HG03565 (cell line): ENCODE measurements around the gene COL23A1.

ENCODE experiments used
- ATAC-seq: cut with Tn5 transposase; IDR thresholded peaks from one replicate; pipeline ENCODE4 v1.9.1; 2021; ENCODE audit warnings: mild to moderate bottlenecking, moderate library complexity; ENCODE audit not compliant: unreplicated experiment

COL23A1 gene

DNA sequence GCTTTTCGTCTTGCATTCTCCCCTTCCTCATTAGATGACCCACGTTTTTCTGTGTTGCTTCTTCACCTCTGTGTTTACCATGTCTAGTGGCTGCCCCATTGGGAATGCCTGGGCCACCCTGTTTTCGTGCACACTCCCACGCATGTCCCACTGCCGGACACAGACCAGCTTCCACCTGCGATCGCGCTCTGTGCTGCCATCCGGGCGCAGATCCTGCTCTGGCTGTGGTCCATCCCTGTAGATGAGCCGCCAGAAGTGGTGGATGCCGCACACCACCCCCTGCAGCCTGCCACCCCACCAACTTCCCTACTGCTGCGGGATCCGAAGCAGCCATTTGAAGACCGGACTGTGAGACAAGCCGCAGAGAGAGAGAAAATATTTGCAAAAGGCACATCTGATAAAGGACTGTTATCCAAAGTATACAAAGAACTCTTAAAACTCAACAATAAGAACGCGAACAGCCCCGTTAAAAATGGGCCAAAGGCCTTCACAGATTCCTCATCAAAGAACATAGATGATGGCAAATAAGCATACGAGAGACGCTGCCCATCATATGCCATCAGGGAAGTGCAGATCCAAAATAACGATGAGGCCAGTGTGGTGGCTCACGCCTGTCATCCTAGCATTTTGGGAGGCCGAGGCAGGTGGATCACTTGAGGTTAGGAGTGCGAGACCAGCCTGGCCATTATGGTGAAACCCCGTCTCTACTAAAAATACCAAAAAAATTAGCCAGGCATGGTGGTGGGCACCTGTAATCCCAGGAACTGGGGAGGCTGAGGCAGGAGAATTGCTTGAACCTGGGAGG is 163.7 kb downstream of the COL23A1 start:
- no peak for ATAC-seq

DNA sequence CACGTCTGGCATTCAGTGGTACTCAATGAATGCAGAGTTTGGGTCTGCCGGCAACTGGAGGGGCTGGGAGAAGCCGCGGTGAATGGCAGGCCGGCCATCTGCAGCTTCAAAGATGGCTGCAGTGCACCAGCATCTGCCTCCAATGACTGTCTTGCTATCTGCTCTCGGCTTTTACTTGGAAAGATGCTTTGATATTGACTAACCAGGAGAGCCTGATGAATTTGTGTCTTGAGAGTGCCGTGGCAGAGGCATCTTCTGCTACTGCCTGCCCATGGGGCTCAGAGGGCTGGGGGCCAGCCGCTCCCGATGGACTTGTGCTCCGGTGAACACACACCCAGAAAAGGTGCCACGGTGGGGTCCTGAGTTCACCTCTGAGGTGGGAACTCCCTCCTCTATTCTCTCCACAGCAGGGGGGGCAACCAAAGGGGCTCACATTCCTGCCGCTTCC is 164.5 kb downstream of the COL23A1 start:
- ATAC-seq: no peak

GRCh38 chr5:178424810-178425177 is 165.4 kb downstream of the COL23A1 start:
- ATAC-seq: no peak

DNA sequence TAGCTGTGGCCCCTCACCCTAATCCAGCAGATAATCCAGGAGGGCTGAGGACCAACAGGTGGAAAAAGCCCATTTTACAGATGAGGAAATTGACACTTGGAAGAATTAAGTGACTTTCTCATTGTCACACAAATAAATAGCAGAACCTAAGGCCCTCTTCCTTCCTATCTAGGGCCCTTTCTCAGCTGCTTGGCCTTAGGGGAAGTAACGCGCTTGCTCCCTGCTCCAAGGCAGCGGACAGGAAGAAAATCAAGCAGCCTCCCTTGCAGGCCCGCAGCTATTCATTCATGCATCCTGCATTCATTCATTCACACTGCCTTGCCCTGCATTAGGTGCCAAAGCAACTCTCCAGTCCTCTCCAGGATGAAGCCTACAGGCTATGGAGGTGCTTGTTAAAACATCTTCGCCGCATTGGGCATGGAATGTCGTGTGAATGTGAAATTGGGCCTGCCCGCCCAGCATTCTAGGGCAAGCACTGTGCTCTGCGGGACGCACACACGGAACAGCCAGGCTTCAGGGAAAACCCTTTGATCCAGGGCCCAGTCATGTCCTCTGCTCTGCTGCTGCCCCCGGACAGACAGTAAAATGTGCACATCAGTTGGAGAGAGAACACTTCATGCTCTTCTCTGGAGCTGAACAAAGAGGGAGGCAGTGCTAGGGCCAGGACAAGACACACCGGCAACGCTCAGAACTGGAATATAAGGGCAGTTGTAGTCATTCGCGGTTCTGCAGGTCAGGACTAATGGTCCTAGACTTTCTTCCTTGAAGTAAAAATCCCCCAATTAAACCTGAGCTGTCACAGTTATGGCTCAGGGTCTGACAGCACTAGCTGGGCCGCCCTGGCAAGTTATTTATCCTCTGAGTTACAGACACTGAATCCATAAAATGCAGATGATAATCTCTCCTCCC is 166.0 kb downstream of the COL23A1 start:
- ATAC-seq: no peak

DNA sequence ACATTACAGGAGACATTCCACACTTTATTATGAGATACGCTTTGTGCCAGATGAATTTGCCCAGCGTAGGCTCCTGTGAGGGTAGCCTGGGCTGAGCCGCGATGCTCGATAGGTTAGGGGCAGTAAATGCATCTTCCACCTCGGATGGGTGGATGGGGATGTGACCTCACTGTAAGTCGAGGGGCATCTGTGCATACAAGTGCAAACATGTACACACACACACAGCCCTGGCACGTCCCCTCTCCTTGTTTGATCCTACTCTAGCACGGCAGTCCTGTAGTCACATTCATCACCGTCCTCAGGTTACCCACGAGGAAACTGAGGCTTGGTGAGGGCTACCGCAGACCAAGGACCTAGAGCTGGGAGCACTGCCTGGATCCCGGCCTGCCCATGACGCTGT is 166.8 kb downstream of the COL23A1 start:
- ATAC-seq: no peak

DNA sequence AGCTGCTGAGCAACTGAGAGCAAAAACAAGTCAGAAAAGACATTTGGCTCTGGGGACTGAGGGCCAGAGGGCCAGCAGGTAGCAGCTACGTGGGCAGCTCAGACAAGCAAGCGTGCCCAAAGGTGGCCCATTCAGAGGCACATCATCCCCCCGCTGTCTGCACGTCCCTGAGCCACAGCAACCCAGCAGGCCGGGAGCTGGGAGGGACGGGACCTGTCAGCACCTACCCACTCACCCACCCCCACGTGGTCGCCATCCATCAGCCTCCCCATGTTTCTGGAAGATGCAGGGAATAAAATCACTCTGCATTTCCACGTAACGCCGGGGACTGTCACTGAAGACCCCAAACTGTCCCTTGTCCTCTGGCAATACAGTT is 167.8 kb downstream of the COL23A1 start:
- no peak for ATAC-seq

DNA sequence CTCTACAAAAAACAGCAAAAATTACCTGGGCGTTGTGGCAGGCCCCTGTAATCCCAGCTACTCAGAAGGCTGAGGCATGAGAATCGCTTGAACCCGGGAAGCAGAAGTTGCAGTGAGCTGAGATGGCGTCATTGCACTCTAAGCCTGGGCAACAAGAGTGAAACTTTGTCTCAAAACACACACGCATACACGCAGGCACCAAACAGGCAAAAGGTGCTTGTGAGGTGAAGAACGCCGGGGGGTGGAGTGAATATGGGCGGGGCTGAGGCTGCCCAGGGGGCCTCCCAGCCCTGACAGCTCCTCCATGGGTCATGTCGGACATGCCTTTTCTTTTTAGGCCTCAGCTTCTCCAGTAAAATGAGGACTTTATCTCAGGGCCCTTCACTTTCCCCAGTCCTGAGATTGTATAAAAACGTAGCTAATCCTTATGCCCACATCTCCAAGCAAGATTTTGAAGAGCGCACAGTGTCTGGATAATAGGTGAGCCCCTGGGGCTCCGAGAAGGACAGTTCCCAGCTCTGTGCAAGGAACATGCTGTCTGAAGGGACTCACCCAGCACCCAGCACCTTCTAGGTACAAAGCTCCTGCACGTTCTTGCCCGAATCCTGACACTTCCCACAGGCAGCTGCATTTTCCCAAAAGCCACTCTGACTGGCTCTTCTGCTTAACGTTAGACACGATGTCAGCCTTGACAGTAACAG is 168.3 kb downstream of the COL23A1 start:
- no peak for ATAC-seq

DNA sequence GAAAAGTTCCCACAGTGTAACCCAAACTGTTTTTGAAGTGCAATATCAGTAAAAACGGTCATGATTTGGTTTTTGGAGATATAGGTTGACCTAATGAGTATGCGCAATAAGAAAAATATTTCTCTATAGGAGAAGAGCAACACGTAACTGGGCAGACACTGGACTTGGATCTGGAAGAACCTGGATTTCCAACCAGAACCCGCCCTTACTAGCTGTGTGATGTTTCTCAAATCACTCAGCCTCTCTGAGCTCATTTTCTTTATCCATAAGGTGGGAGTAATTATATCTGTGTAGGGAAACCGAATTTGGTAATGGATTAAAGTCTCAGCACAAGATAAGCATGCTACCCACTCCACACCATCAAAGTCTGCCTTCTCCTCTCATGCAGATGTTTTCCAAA is 169.1 kb downstream of the COL23A1 start:
- ATAC-seq: no peak

DNA sequence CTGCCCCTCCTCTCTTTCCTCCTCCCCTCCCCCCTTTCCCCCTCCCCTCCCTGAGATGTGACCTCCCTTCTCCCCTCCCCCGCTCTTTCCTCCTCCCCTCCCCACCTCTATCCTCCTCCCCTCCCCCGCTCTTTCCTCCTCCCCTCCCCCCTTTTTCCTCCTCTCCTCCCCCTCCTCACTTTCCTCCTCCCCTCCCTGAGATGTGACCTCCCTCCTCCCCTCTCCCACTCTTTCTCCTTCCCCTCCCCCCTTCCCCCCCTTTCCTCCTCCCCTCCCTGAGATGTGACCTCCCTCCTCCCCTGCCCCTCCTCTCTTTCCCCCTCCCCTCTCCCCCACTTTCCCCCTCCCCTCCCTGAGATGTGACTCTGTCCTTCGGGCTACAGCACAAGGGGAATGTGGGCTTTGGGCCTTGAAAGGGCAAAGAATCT is 169.8 kb downstream of the COL23A1 start:
- no peak for ATAC-seq

DNA sequence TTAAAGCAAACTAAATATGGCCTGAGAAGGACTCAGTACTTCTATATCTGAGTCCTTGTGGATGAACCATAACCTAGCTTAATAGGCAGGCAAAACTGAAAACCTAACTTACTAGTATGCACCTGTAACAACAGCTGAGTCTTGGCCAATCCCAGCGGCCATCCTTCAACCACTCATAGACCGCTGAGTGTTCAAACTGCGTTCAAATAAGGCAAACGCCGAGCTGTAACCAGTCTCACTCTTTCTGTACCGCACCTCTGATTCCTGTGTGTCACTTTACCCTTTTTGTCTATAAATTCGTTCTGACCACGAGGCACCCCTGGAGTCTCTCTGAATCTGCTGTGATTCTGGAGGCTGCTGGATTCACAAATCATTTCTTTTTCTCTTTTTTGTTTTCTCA is 170.5 kb downstream of the COL23A1 start:
- ATAC-seq: no peak

GRCh38 chr5:178419196-178419595 is 171.0 kb downstream of the COL23A1 start:
- ATAC-seq: no peak

GRCh38 chr5:178418471-178419010 is 171.7 kb downstream of the COL23A1 start:
- ATAC-seq: no peak

DNA sequence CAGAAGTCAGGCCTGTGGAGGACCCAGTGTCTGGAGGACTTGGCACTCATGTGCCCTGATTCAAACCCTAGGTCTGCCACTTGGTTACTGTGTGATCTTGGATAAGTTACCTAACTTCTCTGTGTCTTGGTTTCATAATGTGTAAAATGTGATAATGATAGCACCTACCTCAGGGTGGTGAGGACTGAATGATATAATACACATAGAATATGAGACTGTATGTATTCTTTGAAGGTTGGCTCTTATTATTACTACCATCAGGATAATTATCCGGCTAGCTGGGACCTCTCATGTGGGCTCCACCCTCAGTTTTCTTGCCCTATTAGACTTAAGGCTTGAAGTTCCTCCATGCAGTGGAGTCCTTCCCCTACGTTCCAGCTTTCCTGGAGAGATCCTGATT is 172.2 kb downstream of the COL23A1 start:
- ATAC-seq: no peak

- ATAC-seq: no peak
Measured at GRCh38 chr5:178417391-178417811, 172.8 kb downstream of the COL23A1 start.

- ATAC-seq: no peak
Measured at GRCh38 chr5:178416919-178417318, 173.3 kb downstream of the COL23A1 start.

GRCh38 chr5:178416206-178416882 is 173.8 kb downstream of the COL23A1 start:
- ATAC-seq: no peak

GRCh38 chr5:178415353-178415752 is 174.8 kb downstream of the COL23A1 start:
- ATAC-seq: no peak

DNA sequence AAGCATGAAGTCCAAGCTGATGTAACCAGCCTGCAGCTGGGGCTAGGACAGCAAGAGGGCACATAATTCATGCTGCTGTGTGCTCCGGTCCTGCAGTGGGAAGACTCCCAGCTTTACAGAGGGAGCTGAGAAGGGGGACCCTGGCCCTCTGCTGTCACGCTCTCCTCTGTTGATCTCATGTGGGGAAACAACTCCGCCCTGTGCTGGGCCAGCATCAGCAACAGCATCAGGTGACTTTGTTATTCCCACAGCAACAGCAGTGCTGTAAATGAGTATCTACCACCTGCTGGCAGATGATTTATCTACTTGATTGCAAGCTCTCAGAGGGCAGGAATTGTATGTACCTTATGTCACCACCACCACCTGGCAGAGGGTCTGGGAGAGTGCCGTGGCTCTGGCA is 176.2 kb downstream of the COL23A1 start:
- no peak for ATAC-seq

DNA sequence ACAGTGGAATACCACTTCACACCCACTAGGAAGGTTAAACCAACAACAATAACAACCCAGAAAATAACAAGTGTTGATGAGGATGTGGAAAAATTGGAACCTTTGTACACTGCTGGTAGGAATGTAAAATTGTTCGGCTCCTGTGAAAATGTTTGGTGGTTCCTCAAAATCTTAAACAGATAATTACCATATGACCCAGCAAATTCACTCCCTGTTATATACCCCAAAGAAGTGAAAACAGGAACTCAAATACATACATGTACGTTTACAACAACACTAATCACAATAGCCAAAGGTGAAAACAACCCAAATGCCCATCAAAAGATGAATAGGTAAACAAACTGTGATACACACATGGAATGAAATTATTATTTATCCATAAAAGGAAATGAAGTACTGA is 179.1 kb downstream of the COL23A1 start:
- ATAC-seq: no peak

GRCh38 chr5:178407646-178408045 is 182.5 kb downstream of the COL23A1 start:
- ATAC-seq: no peak

- ATAC-seq: no peak
Measured at GRCh38 chr5:178404987-178405386, 185.2 kb downstream of the COL23A1 start.
